Kasumi-1 (cell line): Measurements from ENCODE around the gene ZNF397.
"Not testable (repeated sequence)": the region's sequence is repeated elsewhere in the genome, so short reads cannot be mapped to it uniquely, and the experiment has no call there.

Experiments
- DNase-seq, 2 experiments: peaks; one replicate each; lab custom pipeline; 2025; lab: John Stamatoyannopoulos, UW

Gene ZNF397

GRCh38 chr18:35240664-35241447 lies at the start of gene ZNF397:
Gene ZNF397 (plus strand): TSS chr18:35241034. CDS start chr18:35242471, 1,437 bp downstream.
- peak; percentile 96 for DNase-seq

GRCh38 chr18:35191698-35192025 lies 49.2 kb upstream of the ZNF397 start:
- DNase-seq = no peak

DNA sequence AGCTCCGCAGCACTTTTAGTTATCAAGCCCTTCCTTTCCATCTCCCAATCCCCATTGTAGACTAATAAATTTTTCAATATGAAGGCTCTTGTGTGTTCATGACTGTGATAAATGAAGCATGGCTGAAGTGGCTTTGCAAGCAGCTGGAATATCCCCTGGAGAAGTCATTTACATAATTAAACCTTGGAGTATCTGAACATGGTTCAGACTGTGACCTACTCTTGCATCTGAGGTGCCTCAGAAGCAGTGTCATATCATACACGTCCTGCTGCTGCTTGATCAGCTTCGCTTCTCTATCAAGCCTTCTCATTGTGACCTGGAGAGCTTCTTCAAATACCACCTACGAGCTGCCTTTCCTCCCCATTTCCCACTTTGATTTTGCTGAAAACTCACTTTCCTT lies 48.4 kb upstream of the ZNF397 start:
- DNase-seq = no peak

- no peak for DNase-seq
Measured at GRCh38 chr18:35193316-35193715, 47.5 kb upstream of the ZNF397 start.

DNA sequence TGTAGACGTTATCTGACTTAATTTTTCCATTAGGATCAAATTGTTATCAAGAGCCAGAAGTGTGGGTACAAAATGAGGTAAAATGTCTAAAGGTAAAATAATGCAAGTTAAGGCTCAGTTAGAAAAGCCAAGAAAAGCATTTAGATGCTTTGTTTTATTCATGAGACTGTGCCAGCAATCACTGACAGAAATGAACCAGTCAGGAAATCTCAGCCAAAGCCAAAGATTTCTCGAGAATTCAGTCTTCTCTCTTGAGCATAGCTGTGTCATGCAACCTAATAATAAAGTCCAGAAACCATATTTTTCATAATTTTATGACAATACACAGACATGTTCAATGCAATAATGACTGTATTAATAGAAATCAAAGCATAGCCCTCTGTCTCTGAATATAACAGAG lies 43.5 kb upstream of the ZNF397 start:
- DNase-seq = no peak

GRCh38 chr18:35201256-35201931 lies 39.4 kb upstream of the ZNF397 start:
- no peak for DNase-seq

- DNase-seq = no peak
Measured at GRCh38 chr18:35203067-35203466, 37.8 kb upstream of the ZNF397 start.

DNA sequence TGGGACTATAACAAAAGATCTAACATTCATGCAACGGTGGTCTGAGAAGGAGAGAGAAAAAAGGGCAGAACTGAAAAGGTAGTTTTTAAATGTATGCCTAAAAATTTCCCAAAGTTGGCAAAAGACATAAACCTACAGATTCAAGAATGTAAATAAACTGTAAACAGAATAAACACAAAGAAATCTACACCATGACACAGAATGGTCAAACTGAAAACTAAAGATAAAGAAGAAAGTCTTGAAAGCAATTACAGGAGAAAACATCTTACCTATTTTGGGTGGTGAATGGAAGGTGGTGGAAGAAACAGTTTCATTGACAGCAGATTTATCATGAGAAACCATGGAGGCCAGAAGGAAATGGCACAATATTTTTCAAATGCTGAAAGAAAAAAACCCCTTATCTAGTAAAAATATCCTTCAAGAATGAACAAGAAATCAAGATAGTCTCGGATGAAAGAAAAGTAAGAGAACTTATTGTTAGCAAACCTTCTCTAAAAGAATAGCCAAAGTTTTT lies 35.6 kb upstream of the ZNF397 start:
- no peak for DNase-seq

DNA sequence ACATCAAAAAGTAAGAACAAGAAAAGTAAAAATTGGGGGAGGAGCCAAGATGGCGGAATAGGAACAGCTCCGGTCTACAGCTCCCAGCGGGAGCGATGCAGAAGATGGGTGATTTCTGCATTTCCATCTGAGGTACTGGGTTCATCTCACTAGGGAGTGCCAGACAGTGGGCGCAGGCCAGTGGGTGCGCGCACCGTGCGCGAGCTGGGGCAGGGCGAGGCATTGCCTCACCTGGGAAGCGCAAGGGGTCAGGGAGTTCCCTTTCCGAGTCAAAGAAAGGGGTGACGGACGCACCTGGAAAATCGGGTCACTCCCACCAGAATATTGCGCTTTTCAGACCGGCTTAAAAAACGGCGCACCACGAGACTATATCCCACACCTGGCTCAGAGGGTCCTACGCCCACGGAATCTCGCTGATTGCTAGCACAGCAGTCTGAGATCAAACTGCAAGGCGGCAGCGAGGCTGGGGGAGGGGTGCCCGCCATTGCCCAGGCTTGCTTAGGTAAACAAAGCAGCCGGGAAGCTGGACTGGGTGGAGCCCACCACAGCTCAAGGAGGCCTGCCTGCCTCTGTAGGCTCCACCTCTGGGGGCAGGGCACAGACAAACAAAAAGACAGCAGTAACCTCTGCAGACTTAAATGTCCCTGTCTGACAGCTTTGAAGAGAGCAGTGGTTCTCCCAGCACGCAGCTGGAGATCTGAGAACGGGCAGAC lies 34.9 kb upstream of the ZNF397 start:
- DNase-seq = not testable (repeated sequence)

DNA sequence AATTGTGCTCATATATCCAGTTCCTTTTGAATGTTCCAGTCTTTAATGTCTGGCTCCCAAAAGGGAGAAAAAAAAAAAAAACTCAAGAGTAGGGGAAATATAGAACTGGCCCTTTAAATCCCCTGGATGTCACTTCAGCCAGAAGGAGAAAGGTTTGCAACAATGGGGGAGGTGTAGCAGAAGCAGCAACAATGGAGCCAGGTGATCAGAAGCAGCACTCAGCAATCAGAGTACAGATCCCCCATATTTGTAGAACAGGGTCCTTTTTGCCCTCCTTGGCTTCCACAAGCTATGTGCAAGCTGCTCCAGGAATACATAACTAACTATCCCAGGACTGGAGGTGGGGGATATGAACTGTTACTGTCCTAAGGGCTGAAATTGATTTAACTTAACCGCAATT lies 25.8 kb upstream of the ZNF397 start:
- no peak for DNase-seq

GRCh38 chr18:35216611-35217010 lies 24.2 kb upstream of the ZNF397 start:
- not testable (repeated sequence) for DNase-seq

- DNase-seq = not testable (repeated sequence)
Measured at GRCh38 chr18:35219331-35219730, 21.5 kb upstream of the ZNF397 start.

GRCh38 chr18:35220424-35220823 lies 20.4 kb upstream of the ZNF397 start:
- DNase-seq = no peak

- DNase-seq = no peak
Measured at GRCh38 chr18:35223797-35224196, 17.0 kb upstream of the ZNF397 start.

DNA sequence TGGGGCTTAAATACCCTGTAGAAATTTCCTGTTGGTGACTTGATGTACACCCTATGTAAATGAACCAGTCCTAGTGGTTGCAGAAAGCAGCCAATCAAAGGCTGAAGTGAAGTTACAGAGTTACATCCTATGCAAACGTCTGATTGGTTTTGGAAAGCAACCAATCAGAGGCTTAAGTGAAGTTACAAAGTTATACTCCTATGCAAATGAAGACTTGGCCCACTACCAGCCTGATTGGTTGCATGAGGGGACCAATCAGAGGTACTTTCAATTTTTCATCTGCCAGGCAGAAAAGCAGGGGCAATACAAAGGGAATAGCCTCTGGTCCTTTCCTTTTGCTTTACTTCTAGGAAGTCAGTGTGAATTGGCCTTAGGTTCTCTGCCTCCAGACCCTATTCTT lies 13.6 kb upstream of the ZNF397 start:
- no peak for DNase-seq

DNA sequence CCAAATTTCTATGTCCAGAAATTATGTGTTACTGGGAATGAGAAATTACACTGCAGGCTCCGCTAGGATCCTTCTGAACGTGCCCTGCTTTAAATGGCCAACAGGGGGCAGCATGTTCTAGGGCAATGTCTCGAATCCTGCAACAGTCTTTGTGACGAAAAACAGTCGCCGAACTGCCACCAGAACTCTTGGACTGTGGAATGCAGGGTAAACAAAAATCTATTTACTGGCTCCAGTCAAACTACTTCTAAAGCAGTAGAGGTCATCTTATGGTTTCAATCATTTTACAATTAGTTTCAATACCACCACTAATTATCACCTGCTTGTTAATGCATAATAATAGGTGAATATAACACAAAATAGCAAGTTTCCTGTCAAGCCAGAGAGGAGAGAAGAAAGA lies 9.8 kb upstream of the ZNF397 start:
- DNase-seq = peak; percentile 82 to 93

- no peak for DNase-seq
Measured at GRCh38 chr18:35236571-35237363, 4.1 kb upstream of the ZNF397 start.

DNA sequence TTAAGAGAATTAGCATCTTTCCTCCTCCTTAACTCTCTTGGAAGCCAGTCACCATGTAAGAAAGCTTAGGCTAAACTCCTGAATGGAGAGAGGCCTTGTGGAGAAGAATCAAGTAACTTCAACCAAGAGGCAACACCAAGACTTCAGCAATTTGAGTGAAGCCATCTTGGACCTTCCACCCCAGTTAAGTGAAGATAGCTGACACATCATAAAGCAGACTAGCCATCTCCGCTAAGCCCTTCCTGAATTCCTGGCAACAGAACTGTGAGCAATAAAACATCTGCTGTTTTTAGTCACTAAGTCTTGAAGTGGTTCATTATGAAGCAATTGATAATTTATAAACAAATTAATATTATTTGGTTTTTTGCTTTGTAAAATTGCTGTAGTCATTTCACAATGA lies 1.5 kb upstream of the ZNF397 start:
- no peak for DNase-seq

DNA sequence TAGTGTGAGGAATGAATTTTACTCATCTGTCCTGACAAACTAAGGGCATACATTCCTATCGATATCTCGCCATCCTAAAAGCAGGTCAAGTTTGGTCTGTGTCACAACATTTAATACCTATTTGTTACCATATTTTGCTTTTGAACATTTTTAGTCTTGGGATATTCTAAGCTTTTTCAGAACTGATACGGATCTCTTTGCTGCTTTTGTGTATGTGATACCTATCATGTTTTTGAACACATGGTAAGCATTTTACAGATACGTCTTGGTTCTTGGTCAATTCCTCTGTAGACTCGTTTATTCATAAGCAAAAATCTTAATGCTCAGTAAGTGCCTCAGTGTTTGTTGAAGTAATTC lies 592 bp downstream of the ZNF397 start:
- DNase-seq = no peak

DNA sequence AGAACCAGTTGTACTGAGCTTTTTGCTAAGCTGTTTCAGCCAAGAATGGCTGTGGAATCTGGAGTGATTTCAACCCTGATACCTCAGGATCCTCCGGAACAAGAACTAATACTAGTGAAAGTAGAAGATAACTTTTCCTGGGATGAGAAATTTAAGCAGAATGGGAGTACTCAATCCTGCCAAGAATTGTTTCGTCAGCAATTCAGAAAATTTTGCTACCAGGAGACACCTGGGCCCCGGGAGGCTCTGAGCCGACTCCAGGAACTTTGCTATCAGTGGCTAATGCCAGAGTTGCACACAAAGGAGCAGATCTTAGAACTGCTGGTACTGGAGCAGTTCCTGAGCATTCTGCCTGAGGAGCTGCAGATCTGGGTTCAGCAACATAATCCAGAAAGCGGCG lies 1.6 kb downstream of the ZNF397 start:
- no peak for DNase-seq

GRCh38 chr18:35244671-35245070 lies 3.8 kb downstream of the ZNF397 start:
- DNase-seq = no peak

GRCh38 chr18:35245719-35246317 lies 5.0 kb downstream of the ZNF397 start:
- DNase-seq = no peak
